Liver (tissue), 9 donors: ENCODE measurements around the gene CFAP61. TPM values are rescaled to one million over a fixed set of nuclear protein-coding genes. Genes with fewer than 3 reads are reported as not detected.

Source experiments
- DNase-seq: peaks from one replicate; pipeline ENCODE4 v3.0.0-alpha.2; 2017; ENCODE audit warnings: low spot score
- H3K27ac ChIP-seq, 2 donors: one replicate each; pipeline ENCODE4 v1.7.0; 2013; ENCODE audit warnings: inconsistent platforms in 2 of 2, low read length in 2 of 2, control low read depth in 1 of 2, low read depth in 1 of 2, mild to moderate bottlenecking in 1 of 2
- H3K27me3 ChIP-seq, 4 donors: one replicate each; pipeline versions ENCODE4 v1.6.1 to v1.7.0; 2013; ENCODE audit warnings: low read length in 3 of 4, inconsistent platforms in 1 of 4, mild to moderate bottlenecking in 1 of 4, moderate library complexity in 1 of 4; ENCODE audit not compliant: control insufficient read depth in 4 of 4, insufficient read depth in 4 of 4
- H3K36me3 ChIP-seq, 4 donors: one replicate each; pipeline versions ENCODE4 v1.6.1 to v1.7.0; 2013; ENCODE audit warnings: low read length in 3 of 4, mild to moderate bottlenecking in 3 of 4, low read depth in 1 of 4, moderate library complexity in 1 of 4; ENCODE audit not compliant: control insufficient read depth in 4 of 4, insufficient read depth in 3 of 4
- H3K4me1 ChIP-seq, 4 donors: one replicate each; pipeline versions ENCODE4 v1.6.1 to v1.7.0; 2013; ENCODE audit warnings: low read length in 3 of 4, mild to moderate bottlenecking in 3 of 4, moderate library complexity in 1 of 4; ENCODE audit not compliant: control insufficient read depth in 4 of 4, insufficient read depth in 4 of 4
- H3K4me3 ChIP-seq, 3 donors: one replicate each; pipeline versions ENCODE4 v1.6.1 to v1.7.0; 2013; ENCODE audit warnings: low read length in 3 of 3, control low read depth in 1 of 3, low read depth in 1 of 3, mild to moderate bottlenecking in 1 of 3
- H3K9ac ChIP-seq, 2 donors: one replicate each; pipeline ENCODE4 v1.7.0; 2013; ENCODE audit warnings: low read length in 2 of 2, mild to moderate bottlenecking in 2 of 2, moderate library complexity in 2 of 2, control low read depth in 1 of 2, low read depth in 1 of 2
- H3K9me3 ChIP-seq, 4 donors: one replicate each; pipeline versions ENCODE4 v1.6.1 to v1.7.0; 2013; ENCODE audit warnings: low read length in 3 of 4; ENCODE audit not compliant: control insufficient read depth in 4 of 4
- CTCF ChIP-seq: fragments of 150-350 bp; IDR thresholded peaks from 2 replicates; pipeline ENCODE4 v1.5.1; 2017; ENCODE audit warnings: improper control_type of control experiment, low read depth, low read length; ENCODE audit not compliant: missing input control
- EGR1 ChIP-seq, 2 donors: IDR thresholded peaks; 2 replicates each; pipeline ENCODE4 v1.6.1; 2016 to 2018; ENCODE audit warnings: antibody characterized with exemption in 2 of 2, low read depth in 2 of 2
- FOXA1 ChIP-seq: IDR thresholded peaks from 2 replicates; pipeline ENCODE4 v1.6.1; 2016; ENCODE audit warnings: antibody characterized with exemption
- FOXA2 ChIP-seq: IDR thresholded peaks from 2 replicates; pipeline ENCODE4 v1.6.1; 2016; ENCODE audit warnings: antibody characterized with exemption
- GABPA ChIP-seq, 2 donors: IDR thresholded peaks in 1 of 2; conservative IDR thresholded peaks in 1 of 2; 2 replicates each; pipeline ENCODE4 v1.6.1; 2016; ENCODE audit warnings: antibody characterized with exemption in 2 of 2, mild to moderate bottlenecking in 1 of 2, moderate library complexity in 1 of 2
- HNF4A ChIP-seq, 2 donors: conservative IDR thresholded peaks; 2 replicates each; pipeline ENCODE4 v1.6.1; 2016; ENCODE audit warnings: antibody characterized with exemption in 2 of 2, mild to moderate bottlenecking in 2 of 2
- HNF4G ChIP-seq: IDR thresholded peaks from 2 replicates; pipeline ENCODE4 v1.6.1; 2016; ENCODE audit warnings: antibody characterized with exemption
- JUND ChIP-seq, 2 donors: IDR thresholded peaks; 2 replicates each; pipeline ENCODE4 v1.6.1; 2016; ENCODE audit warnings: antibody characterized with exemption in 2 of 2
- MAX ChIP-seq: IDR thresholded peaks from 2 replicates; pipeline ENCODE4 v1.6.1; 2016; ENCODE audit warnings: antibody characterized with exemption
- NR2F2 ChIP-seq: IDR thresholded peaks from 2 replicates; pipeline ENCODE4 v1.6.1; 2016; ENCODE audit warnings: antibody characterized with exemption
- RAD21 ChIP-seq, 2 donors: IDR thresholded peaks; 2 replicates each; pipeline ENCODE4 v1.6.1; 2016; ENCODE audit warnings: antibody characterized with exemption in 2 of 2, mild to moderate bottlenecking in 2 of 2
- RXRA ChIP-seq, 2 donors: IDR thresholded peaks; 2 replicates each; pipeline ENCODE4 v1.6.1; 2017 to 2018; ENCODE audit warnings: antibody characterized with exemption in 2 of 2, mild to moderate bottlenecking in 1 of 2
- SP1 ChIP-seq: IDR thresholded peaks from 2 replicates; pipeline ENCODE4 v1.6.1; 2018; ENCODE audit warnings: antibody characterized with exemption, mild to moderate bottlenecking
- TAF1 ChIP-seq: conservative IDR thresholded peaks from 2 replicates; pipeline ENCODE4 v1.6.1; 2016; ENCODE audit warnings: antibody characterized with exemption, mild to moderate bottlenecking
- YY1 ChIP-seq: IDR thresholded peaks from 2 replicates; pipeline ENCODE4 v1.6.1; 2016; ENCODE audit warnings: antibody characterized with exemption, mild to moderate bottlenecking
- ZBTB33 ChIP-seq: IDR thresholded peaks from 2 replicates; pipeline ENCODE4 v1.6.1; 2016; ENCODE audit warnings: antibody characterized with exemption
- WGBS: extraction: QIAGEN DNeasy Blood & Tissue Kit; methylation state at CpG from one replicate; pipeline ENCODE4 v1.1.7; 2013; 5-methylcytosine and 5-hydroxymethylcytosine counted together
- polyA plus RNA-seq, 2 donors: library from polyadenylated mRNA; stranded (reverse) in 1 of 2; unstranded in 1 of 2; fragments of 200-250 nt in 1 of 2; fragments of >200 nt in 1 of 2; fragmentation: Nextera tagmentation in 1 of 2; extraction: Ambion mirVana in 1 of 2; gene quantifications; one replicate each; pipeline versions ENCODE4 v1.2.1 to v1.2.3, GENCODE V29; 2013 to 2015
- total RNA-seq, 2 donors: library from RNA; depleted of rRNA; stranded (reverse); fragments of >200 nt; gene quantifications; one replicate each; pipeline ENCODE4 v1.2.3, GENCODE V29; 2014
- TF ChIP-seq, protein P1 (sequence below): IDR thresholded peaks from 2 replicates; pipeline ENCODE4 v1.6.1; 2016; ENCODE audit warnings: antibody characterized with exemption, mild to moderate bottlenecking
- TF ChIP-seq, protein P2 (sequence below): IDR thresholded peaks from 2 replicates; pipeline ENCODE4 v1.6.1; 2016; ENCODE audit warnings: antibody characterized with exemption
- donor health status: healthy.
- donor health status: healthy.
- donor health status: healthy.
- donor health status: healthy.
- donor health status: healthy.

The CFAP61 gene
- total and polyA plus RNA-seq, 4 donors, result 0.05 TPM; not detected in 3

- Histone ChIP-seq H3K27ac (peak overlapping the region; percentile 89 to 90), H3K4me1 (peaks cover 2 to 11% (median 7%) of the 10 kb centered on the region in 4 donors), H3K36me3 (peaks cover 0 to 34% (median 30%) of the 10 kb centered on the region in 4 donors), H3K27me3 (no peaks in the 10 kb centered on the region), H3K9ac (peak overlapping the region; percentile 67 to 92), H3K4me3 (peak overlapping the region; percentile 84 to 98 (median 91)), H3K9me3 (no peaks in the 10 kb centered on the region)
- 2% methylated on average over 13 of the region's 13 CpGs for WGBS
- TF ChIP-seq YY1, result no peak
- no peak for TF ChIP-seq SP1
- no peak for TF ChIP-seq RAD21 (IDR thresholded peaks at IDR 0.05)
- TF ChIP-seq FOXA2, result no peak
- TF ChIP-seq, protein P1, sequence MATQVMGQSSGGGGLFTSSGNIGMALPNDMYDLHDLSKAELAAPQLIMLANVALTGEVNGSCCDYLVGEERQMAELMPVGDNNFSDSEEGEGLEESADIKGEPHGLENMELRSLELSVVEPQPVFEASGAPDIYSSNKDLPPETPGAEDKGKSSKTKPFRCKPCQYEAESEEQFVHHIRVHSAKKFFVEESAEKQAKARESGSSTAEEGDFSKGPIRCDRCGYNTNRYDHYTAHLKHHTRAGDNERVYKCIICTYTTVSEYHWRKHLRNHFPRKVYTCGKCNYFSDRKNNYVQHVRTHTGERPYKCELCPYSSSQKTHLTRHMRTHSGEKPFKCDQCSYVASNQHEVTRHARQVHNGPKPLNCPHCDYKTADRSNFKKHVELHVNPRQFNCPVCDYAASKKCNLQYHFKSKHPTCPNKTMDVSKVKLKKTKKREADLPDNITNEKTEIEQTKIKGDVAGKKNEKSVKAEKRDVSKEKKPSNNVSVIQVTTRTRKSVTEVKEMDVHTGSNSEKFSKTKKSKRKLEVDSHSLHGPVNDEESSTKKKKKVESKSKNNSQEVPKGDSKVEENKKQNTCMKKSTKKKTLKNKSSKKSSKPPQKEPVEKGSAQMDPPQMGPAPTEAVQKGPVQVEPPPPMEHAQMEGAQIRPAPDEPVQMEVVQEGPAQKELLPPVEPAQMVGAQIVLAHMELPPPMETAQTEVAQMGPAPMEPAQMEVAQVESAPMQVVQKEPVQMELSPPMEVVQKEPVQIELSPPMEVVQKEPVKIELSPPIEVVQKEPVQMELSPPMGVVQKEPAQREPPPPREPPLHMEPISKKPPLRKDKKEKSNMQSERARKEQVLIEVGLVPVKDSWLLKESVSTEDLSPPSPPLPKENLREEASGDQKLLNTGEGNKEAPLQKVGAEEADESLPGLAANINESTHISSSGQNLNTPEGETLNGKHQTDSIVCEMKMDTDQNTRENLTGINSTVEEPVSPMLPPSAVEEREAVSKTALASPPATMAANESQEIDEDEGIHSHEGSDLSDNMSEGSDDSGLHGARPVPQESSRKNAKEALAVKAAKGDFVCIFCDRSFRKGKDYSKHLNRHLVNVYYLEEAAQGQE, result no peak
- no peak for TF ChIP-seq HNF4G
- TF ChIP-seq TAF1, result no peak
- TF ChIP-seq FOXA1, result no peak
- TF ChIP-seq RXRA (IDR thresholded peaks at IDR 0.05), result no peak
- TF ChIP-seq NR2F2, result no peak
- TF ChIP-seq HNF4A (conservative IDR thresholded peaks at IDR 0.05), result no peak
- no peak for TF ChIP-seq EGR1 (IDR thresholded peaks at IDR 0.05; ENCODE audit: low read depth in 2 of 2)
- TF ChIP-seq CTCF, result no peak
- TF ChIP-seq JUND (IDR thresholded peaks at IDR 0.05), result no peak
- TF ChIP-seq GABPA (IDR thresholded peaks at IDR 0.05 in 1 of 2, conservative IDR thresholded peaks at IDR 0.05 in 1 of 2), result no peak
- TF ChIP-seq MAX, result no peak
- TF ChIP-seq, protein P2, sequence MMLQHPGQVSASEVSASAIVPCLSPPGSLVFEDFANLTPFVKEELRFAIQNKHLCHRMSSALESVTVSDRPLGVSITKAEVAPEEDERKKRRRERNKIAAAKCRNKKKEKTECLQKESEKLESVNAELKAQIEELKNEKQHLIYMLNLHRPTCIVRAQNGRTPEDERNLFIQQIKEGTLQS, result no peak
- TF ChIP-seq ZBTB33, result no peak
- no peak for DNase-seq
Observed at GRCh38 chr20:20051767-20052073, 612 bp upstream of the CFAP61 start.
